ENCODE measurements around the gene SLC10A2. TPM values are rescaled to one million over a fixed set of nuclear protein-coding genes. Genes with fewer than 3 reads are reported as not detected.
"Not testable (repeated sequence)": the region's sequence is repeated elsewhere in the genome, so short reads cannot be mapped to it uniquely, and the experiment has no call there.

Gene SLC10A2
- total RNA-seq, 6 experiments from 2014 or later = not detected

DNA sequence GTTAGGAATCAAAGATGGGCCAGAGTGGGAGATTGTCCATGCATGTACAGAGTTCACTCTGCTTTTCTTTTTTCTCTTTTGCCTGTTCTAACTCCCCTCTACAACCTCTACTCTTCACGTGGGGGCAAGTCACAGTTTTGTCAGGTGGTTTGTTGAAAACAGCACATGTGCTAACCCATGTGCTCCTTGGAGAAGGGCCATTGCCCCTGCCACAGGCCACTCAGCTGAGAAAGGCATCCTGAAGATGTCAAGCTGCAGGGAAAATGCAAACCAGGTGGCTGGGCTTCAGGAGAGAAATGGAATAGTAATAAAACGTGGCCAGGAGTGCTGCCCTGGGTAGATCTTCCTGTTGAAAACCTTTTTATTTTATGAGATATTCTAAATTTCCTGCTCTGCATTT is 35.3 kb upstream of the SLC10A2 start:
- TF ChIP-seq, protein P1, sequence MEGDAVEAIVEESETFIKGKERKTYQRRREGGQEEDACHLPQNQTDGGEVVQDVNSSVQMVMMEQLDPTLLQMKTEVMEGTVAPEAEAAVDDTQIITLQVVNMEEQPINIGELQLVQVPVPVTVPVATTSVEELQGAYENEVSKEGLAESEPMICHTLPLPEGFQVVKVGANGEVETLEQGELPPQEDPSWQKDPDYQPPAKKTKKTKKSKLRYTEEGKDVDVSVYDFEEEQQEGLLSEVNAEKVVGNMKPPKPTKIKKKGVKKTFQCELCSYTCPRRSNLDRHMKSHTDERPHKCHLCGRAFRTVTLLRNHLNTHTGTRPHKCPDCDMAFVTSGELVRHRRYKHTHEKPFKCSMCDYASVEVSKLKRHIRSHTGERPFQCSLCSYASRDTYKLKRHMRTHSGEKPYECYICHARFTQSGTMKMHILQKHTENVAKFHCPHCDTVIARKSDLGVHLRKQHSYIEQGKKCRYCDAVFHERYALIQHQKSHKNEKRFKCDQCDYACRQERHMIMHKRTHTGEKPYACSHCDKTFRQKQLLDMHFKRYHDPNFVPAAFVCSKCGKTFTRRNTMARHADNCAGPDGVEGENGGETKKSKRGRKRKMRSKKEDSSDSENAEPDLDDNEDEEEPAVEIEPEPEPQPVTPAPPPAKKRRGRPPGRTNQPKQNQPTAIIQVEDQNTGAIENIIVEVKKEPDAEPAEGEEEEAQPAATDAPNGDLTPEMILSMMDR (IDR thresholded peaks at IDR 0.05) = no peak
- no peak overlapping the region for H3K27ac Mint-ChIP-seq
- no peak for DNase-seq
- peaks cover 5% of the 10 kb centered on the region; the same call in 1 of the 2 replicates for H3K36me3 Mint-ChIP-seq (ENCODE audit: low read depth)
- H3K9me3 Mint-ChIP-seq = peaks cover 43% of the 10 kb centered on the region
- H3K4me3 Mint-ChIP-seq = no peak overlapping the region
- no peaks in the 10 kb centered on the region for H3K4me1 Mint-ChIP-seq (ENCODE audit: low read depth)
- peaks cover 2% of the 10 kb centered on the region; the same call in 1 of the 2 replicates for H3K27me3 Mint-ChIP-seq (ENCODE audit: insufficient read depth)

DNA sequence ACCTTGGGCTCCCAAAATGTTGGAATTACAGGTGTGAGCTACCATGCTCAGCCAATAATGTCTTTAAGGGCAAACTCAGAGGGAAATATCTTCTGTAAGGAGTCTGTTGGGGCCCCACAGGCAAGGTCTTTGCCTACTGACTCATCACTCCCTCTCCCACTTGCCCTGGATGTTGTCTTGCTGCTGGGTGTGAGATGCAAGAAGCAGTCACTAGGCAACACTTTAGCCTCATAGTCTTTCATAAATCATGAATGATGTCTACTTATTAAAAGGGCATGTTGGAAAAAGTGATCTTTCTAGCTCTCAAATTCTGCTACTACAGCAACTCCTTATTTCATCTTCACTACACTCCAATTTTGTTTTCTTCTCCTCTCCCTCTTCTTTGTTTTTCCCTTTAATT is 34.6 kb upstream of the SLC10A2 start:
- no peak overlapping the region for H3K27ac Mint-ChIP-seq

DNA sequence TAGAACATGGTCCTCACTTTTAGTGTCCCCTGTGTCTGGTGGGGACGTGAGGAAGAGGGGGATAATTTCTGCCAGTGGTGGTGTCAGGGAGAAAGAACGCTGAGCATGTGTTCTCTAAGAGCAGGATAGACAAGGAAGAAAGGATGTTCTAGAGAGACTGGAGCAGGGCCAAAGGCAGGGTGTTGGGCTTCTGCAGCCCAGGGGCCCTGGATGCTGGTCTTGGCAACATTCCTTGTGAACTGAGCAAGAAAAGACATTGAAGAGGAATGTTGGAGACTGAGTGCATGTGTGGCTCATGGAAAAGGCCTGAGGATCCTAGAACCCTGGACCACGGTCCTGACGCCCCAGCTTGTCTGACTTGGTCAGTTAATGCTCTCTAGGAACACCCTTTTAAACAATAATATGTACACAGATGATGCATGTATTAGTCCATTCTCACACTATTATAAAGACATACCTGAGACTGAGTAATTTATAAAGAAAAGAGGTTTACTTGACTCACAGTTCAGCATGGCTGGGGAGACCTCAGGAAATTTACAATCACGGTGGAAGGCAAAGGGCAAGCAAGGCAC is 33.6 kb upstream of the SLC10A2 start:
- Mint-ChIP-seq H3K4me3 (no peak overlapping the region), H3K27me3 (ENCODE audit: insufficient read depth) (peaks cover 2% of the 10 kb centered on the region; the same call in 1 of the 2 replicates), H3K9me3 (peaks cover 43% of the 10 kb centered on the region), H3K27ac (no peak overlapping the region), H3K36me3 (ENCODE audit: low read depth) (peaks cover 5% of the 10 kb centered on the region; the same call in 1 of the 2 replicates), H3K4me1 (ENCODE audit: low read depth) (no peaks in the 10 kb centered on the region)
- DNase-seq = no peak
- TF ChIP-seq, protein P1 (IDR thresholded peaks at IDR 0.05) = no peak

More for the DNA sequence above, 34.6 kb upstream of the SLC10A2 start:
- Mint-ChIP-seq H3K36me3 (ENCODE audit: low read depth) (peaks cover 5% of the 10 kb centered on the region; the same call in 1 of the 2 replicates), H3K9me3 (peaks cover 43% of the 10 kb centered on the region), H3K27me3 (ENCODE audit: insufficient read depth) (peaks cover 2% of the 10 kb centered on the region; the same call in 1 of the 2 replicates), H3K4me3 (no peak overlapping the region), H3K4me1 (ENCODE audit: low read depth) (no peaks in the 10 kb centered on the region)
- TF ChIP-seq, protein P1 (IDR thresholded peaks at IDR 0.05) = no peak
- DNase-seq = no peak

DNA sequence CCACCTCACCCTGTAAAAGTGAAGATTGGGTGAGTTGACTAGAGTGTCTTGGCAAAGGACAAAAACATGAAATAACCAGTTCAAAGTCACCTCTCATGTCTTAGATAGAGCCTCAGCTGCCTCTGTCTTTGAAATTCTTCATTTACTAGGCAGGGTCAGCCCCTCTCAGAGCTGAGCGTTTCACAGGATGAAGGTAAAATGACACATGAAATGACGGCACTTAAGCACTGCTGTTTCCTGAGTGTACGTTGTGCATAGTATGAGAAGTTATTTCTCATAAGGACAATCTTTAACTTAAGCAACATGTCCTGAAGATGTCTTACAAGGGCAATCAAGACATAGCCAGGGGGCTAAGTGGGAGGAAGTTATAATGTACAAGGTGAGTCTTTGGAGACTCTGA is 32.3 kb upstream of the SLC10A2 start:
- H3K27me3 Mint-ChIP-seq (ENCODE audit: insufficient read depth) = peaks cover 2% of the 10 kb centered on the region; the same call in 1 of the 2 replicates
- TF ChIP-seq, protein P1 (IDR thresholded peaks at IDR 0.05) = no peak
- no peak overlapping the region for H3K27ac Mint-ChIP-seq
- no peak for DNase-seq
- H3K4me3 Mint-ChIP-seq = no peak overlapping the region
- H3K36me3 Mint-ChIP-seq (ENCODE audit: low read depth) = peaks cover 5% of the 10 kb centered on the region; the same call in 1 of the 2 replicates
- no peaks in the 10 kb centered on the region for H3K4me1 Mint-ChIP-seq (ENCODE audit: low read depth)
- H3K9me3 Mint-ChIP-seq = peaks cover 48% of the 10 kb centered on the region

DNA sequence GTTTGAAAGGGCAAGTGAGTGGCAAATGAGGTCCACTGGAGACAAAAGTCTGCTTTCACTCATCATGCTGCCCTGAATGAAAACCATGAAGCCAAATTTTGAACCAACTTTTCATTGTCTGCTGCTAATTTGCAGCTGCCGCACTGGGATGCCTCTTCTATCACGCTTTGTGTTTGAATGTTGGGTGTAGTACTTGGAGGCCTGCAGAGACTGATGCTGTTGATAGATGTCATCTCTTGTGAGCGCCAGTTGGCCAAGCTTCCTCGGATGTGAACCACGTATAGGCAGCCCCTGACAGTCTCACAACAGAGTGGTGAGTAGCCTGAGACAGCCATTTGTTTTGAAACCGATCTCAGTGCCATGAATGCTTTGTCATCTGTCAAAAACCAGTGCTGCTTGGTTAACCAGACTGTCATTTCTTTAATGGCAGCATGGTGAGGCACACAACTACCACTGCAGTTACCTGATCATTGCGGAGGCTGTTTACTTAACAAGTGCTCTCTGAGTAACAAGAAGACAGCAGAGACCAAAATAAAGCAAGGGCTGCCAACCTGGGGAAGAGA is 31.2 kb upstream of the SLC10A2 start:
- Mint-ChIP-seq H3K27ac (no peak overlapping the region), H3K27me3 (ENCODE audit: insufficient read depth) (peaks cover 2% of the 10 kb centered on the region; the same call in 1 of the 2 replicates), H3K4me3 (no peak overlapping the region), H3K4me1 (ENCODE audit: low read depth) (no peaks in the 10 kb centered on the region), H3K36me3 (ENCODE audit: low read depth) (peaks cover 5% of the 10 kb centered on the region; the same call in 1 of the 2 replicates), H3K9me3 (peaks cover 53% of the 10 kb centered on the region)
- TF ChIP-seq, protein P1 (IDR thresholded peaks at IDR 0.05) = no peak
- DNase-seq = no peak

DNA sequence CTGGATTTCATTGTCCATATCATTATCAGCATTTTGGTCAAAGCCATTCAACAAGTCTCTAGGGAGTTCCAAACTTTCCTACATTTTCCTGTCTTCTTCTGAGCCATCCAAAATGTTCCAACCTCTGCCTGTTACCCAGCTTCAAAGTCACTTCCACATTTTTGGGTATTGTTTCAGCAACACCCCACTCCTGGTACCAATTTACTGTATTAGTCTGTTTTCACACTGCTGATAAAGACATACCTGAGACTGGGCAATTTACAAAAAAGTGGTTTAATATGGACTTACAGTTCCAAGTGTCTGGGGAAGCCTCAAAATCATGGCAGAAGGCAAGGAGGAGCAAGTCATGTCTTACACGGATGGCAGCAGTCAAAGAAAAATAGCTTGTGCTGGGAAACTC is 27.4 kb upstream of the SLC10A2 start:
- not testable (repeated sequence) for H3K27ac Mint-ChIP-seq; DNase-seq; H3K36me3 Mint-ChIP-seq (ENCODE audit: low read depth); H3K4me1 Mint-ChIP-seq (ENCODE audit: low read depth); H3K4me3 Mint-ChIP-seq; H3K27me3 Mint-ChIP-seq (ENCODE audit: insufficient read depth)
- peaks cover 46% of the 10 kb centered on the region for H3K9me3 Mint-ChIP-seq

Data from HFFc6 (cell line).